Gastrocnemius medialis (tissue), 4 donors: ENCODE results near the gene ELMO1.

Experiments used
- POLR2A ChIP-seq, 2 donors: fragments of 450-650 bp; IDR thresholded peaks; one replicate each; pipeline ENCODE4 v1.6.1; 2017; ENCODE audit warnings: antibody characterized with exemption in 2 of 2, mild to moderate bottlenecking in 2 of 2, moderate library complexity in 2 of 2
- TF ChIP-seq, protein P1 (sequence below), 5 experiments: fragments of 450-650 bp in 3 of 5; fragments of 200-600 bp in 2 of 5; sonication (generic) in 2 of 5; IDR thresholded peaks in 4 of 5; conservative IDR thresholded peaks in 1 of 5; 1 replicate in 4 of 5; 2 replicates in 1 of 5; pipeline ENCODE4 v1.5.1; 2016 to 2019; ENCODE audit warnings: antibody characterized with exemption in 5 of 5, mild to moderate bottlenecking in 3 of 5, moderate library complexity in 3 of 5

DNA sequence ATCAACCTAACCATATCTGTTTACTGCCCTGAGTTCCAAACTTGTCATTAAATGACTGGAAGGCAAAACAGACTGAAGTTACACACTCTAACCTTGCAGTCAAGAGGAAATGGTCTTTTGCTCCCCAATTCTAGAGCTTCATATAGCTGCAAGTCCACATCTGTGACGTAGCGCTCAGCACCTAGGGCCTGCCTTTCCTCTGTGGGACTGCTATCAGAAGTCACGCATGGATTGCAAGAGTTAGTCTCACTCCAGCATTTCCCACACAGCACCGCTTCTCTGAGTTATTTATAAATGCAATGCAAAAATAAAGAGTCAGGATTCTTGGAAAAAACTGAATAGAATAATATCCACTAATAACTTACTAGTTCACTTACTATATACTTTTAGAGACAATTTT, 96.9 kb downstream of the ELMO1 start:
- TF ChIP-seq, protein P1, sequence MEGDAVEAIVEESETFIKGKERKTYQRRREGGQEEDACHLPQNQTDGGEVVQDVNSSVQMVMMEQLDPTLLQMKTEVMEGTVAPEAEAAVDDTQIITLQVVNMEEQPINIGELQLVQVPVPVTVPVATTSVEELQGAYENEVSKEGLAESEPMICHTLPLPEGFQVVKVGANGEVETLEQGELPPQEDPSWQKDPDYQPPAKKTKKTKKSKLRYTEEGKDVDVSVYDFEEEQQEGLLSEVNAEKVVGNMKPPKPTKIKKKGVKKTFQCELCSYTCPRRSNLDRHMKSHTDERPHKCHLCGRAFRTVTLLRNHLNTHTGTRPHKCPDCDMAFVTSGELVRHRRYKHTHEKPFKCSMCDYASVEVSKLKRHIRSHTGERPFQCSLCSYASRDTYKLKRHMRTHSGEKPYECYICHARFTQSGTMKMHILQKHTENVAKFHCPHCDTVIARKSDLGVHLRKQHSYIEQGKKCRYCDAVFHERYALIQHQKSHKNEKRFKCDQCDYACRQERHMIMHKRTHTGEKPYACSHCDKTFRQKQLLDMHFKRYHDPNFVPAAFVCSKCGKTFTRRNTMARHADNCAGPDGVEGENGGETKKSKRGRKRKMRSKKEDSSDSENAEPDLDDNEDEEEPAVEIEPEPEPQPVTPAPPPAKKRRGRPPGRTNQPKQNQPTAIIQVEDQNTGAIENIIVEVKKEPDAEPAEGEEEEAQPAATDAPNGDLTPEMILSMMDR (IDR thresholded peaks at IDR 0.05 in 4 of 5, conservative IDR thresholded peaks at IDR 0.05 in 1 of 5): no peak
- TF ChIP-seq POLR2A (IDR thresholded peaks at IDR 0.05): no peak
